Omental fat pad (tissue), 4 donors: Measurements from ENCODE around the gene LRRC8C. TPM values are rescaled to one million over a fixed set of nuclear protein-coding genes. Genes with fewer than 3 reads are reported as not detected.

Experiments used
- ATAC-seq: fragments of 150-250 bp; one replicate; pipeline ENCODE4 v1.9.1; 2016; ENCODE audit warnings: mild to moderate bottlenecking, moderate library complexity; ENCODE audit not compliant: low FRiP score
- DNase-seq: peaks from one replicate; pipeline ENCODE4 v3.0.0-alpha.2; 2019; ENCODE audit warnings: low spot score
- CTCF ChIP-seq, 3 donors: fragments of 450-650 bp; IDR thresholded peaks; one replicate each; pipeline ENCODE4 v1.5.1; 2016 to 2017; ENCODE audit warnings: antibody characterized with exemption in 3 of 3, mild to moderate bottlenecking in 3 of 3, moderate library complexity in 2 of 3
- total RNA-seq, 4 donors: library from RNA; depleted of rRNA; stranded (reverse); fragments of >200 nt; gene quantifications; one replicate each; pipeline ENCODE4 v1.1.0, GENCODE V29; 2016

Gene LRRC8C
- total RNA-seq, 4 donors from 2014 or later = 10.9 to 39.4 (median 19.3) TPM

- ATAC-seq (no peak), DNase-seq (no peak)
- no peak for TF ChIP-seq CTCF (IDR thresholded peaks at IDR 0.05)
These were observed 122.7 kb downstream of the LRRC8C start for GRCh38 chr1:89755591-89755990.

- ATAC-seq = no peak
- no peak for TF ChIP-seq CTCF (IDR thresholded peaks at IDR 0.05)
- DNase-seq = no peak
These were observed 124.6 kb downstream of the LRRC8C start for GRCh38 chr1:89757532-89757931.

GRCh38 chr1:89758156-89758555 is 125.2 kb downstream of the LRRC8C start:
- no peak for TF ChIP-seq CTCF (IDR thresholded peaks at IDR 0.05)
- no peak for ATAC-seq
- no peak for DNase-seq

GRCh38 chr1:89759036-89759435 is 126.1 kb downstream of the LRRC8C start:
- no peak for TF ChIP-seq CTCF (IDR thresholded peaks at IDR 0.05)
- DNase-seq (no peak), ATAC-seq (no peak)

- TF ChIP-seq CTCF (IDR thresholded peaks at IDR 0.05) = no peak
- DNase-seq (no peak), ATAC-seq (no peak)
These were observed 127.6 kb downstream of the LRRC8C start for GRCh38 chr1:89760496-89760895.

- TF ChIP-seq CTCF (IDR thresholded peaks at IDR 0.05) = no peak
- no peak for ATAC-seq
- no peak for DNase-seq
These were observed 128.4 kb downstream of the LRRC8C start for GRCh38 chr1:89761338-89761737.

- no peak for TF ChIP-seq CTCF (IDR thresholded peaks at IDR 0.05)
- DNase-seq = no peak
- no peak for ATAC-seq
These were observed 129.0 kb downstream of the LRRC8C start for GRCh38 chr1:89761901-89762300.
